H9 (cell line): Measurements from ENCODE around the gene ECSIT. TPM values are rescaled to one million over a fixed set of nuclear protein-coding genes. Genes with fewer than 3 reads are reported as not detected.

Experiments used
- DNase-seq: peaks from one replicate; pipeline ENCODE4 v3.0.0-alpha.2; 2017
- H2AFZ ChIP-seq: one replicate; pipeline ENCODE4 v1.6.1; 2013; ENCODE audit warnings: mild to moderate bottlenecking, low read length, control low read depth, moderate library complexity
- H2AK5ac ChIP-seq: 2 replicates; pipeline ENCODE4 v1.6.1; 2013; ENCODE audit warnings: low read length, control low read depth, mixed read lengths; ENCODE audit not compliant: insufficient read length
- H2BK120ac ChIP-seq: one replicate; pipeline ENCODE4 v1.6.1; 2013; ENCODE audit warnings: low read depth, mild to moderate bottlenecking, low read length, control low read depth, inconsistent platforms; ENCODE audit not compliant: poor library complexity, severe bottlenecking
- H2BK12ac ChIP-seq: 2 replicates; pipeline ENCODE4 v1.6.1; 2013; ENCODE audit warnings: low read length, control low read depth, mixed read lengths, low read depth; ENCODE audit not compliant: insufficient read length
- H2BK15ac ChIP-seq: 2 replicates; pipeline ENCODE4 v1.6.1; 2013; ENCODE audit warnings: low read depth, low read length, control low read depth
- H2BK20ac ChIP-seq: one replicate; pipeline ENCODE4 v1.6.1; 2013; ENCODE audit warnings: low read depth, mild to moderate bottlenecking, low read length, control low read depth, inconsistent platforms; ENCODE audit not compliant: poor library complexity, severe bottlenecking
- H2BK5ac ChIP-seq: 2 replicates; pipeline ENCODE4 v1.6.1; 2013; ENCODE audit warnings: low read length, control low read depth, mixed read lengths; ENCODE audit not compliant: insufficient read length
- H3K14ac ChIP-seq: 2 replicates; pipeline ENCODE4 v1.6.1; 2013; ENCODE audit warnings: low read length, control low read depth; ENCODE audit not compliant: insufficient read depth
- H3K18ac ChIP-seq: 2 replicates; pipeline ENCODE4 v1.6.1; 2013; ENCODE audit warnings: low read depth, mild to moderate bottlenecking, mixed read lengths, low read length, control low read depth; ENCODE audit not compliant: insufficient read length
- H3K23ac ChIP-seq: 2 replicates; pipeline ENCODE4 v1.6.1; 2013; ENCODE audit warnings: low read length, control low read depth, mixed read lengths, low read depth; ENCODE audit not compliant: insufficient read length
- H3K23me2 ChIP-seq: 2 replicates; pipeline ENCODE4 v1.6.1; 2013; ENCODE audit warnings: low read depth, mild to moderate bottlenecking, mixed read lengths, low read length, control low read depth; ENCODE audit not compliant: insufficient read length, poor library complexity, severe bottlenecking
- H3K27ac ChIP-seq: 2 replicates; pipeline ENCODE4 v1.5.1; 2013; ENCODE audit warnings: low read length, control low read depth, mixed read lengths, low read depth; ENCODE audit not compliant: insufficient read length
- H3K27me3 ChIP-seq: 2 replicates; pipeline ENCODE4 v1.6.1; 2013; ENCODE audit warnings: low read length, control low read depth, inconsistent platforms; ENCODE audit not compliant: insufficient read depth
- H3K4ac ChIP-seq: 2 replicates; pipeline ENCODE4 v1.6.1; 2013; ENCODE audit warnings: low read depth, mild to moderate bottlenecking, control low read depth, inconsistent platforms, low read length, moderate library complexity
- H3K4me1 ChIP-seq: 2 replicates; pipeline ENCODE4 v1.6.1; 2013; ENCODE audit warnings: low read length, control low read depth, inconsistent platforms; ENCODE audit not compliant: insufficient read depth
- H3K4me2 ChIP-seq: 2 replicates; pipeline ENCODE4 v1.6.1; 2013; ENCODE audit warnings: low read length, control low read depth, mixed read lengths; ENCODE audit not compliant: insufficient read length, insufficient read depth
- H3K56ac ChIP-seq: 2 replicates; pipeline ENCODE4 v1.6.1; 2013; ENCODE audit warnings: low read depth, mild to moderate bottlenecking, mixed read lengths, low read length, control low read depth; ENCODE audit not compliant: insufficient read length
- H3K79me1 ChIP-seq: 2 replicates; pipeline ENCODE4 v1.6.1; 2013; ENCODE audit warnings: low read depth, mild to moderate bottlenecking, moderate library complexity, low read length, control low read depth, inconsistent platforms; ENCODE audit not compliant: insufficient read depth, poor library complexity, severe bottlenecking
- H3K79me2 ChIP-seq: 2 replicates; pipeline ENCODE4 v1.6.1; 2013; ENCODE audit warnings: low read length, control low read depth, inconsistent platforms; ENCODE audit not compliant: insufficient read depth
- H3K9ac ChIP-seq: 2 replicates; pipeline ENCODE4 v1.6.1; 2013; ENCODE audit warnings: low read length, control low read depth, mixed read lengths; ENCODE audit not compliant: insufficient read length; ENCODE audit errors: extremely low read depth
- H3K9me3 ChIP-seq: one replicate; pipeline ENCODE4 v1.6.1; 2013; ENCODE audit warnings: low read depth, low read length, inconsistent platforms; ENCODE audit not compliant: control insufficient read depth
- H3T11ph ChIP-seq: one replicate; pipeline ENCODE4 v1.6.1; 2013; ENCODE audit warnings: mild to moderate bottlenecking, low read length, control low read depth, inconsistent platforms
- H4K20me1 ChIP-seq: one replicate; pipeline ENCODE4 v1.6.1; 2013; ENCODE audit not compliant: control insufficient read depth, insufficient read length, insufficient read depth
- H4K5ac ChIP-seq: 2 replicates; pipeline ENCODE4 v1.6.1; 2013; ENCODE audit warnings: low read depth, mild to moderate bottlenecking, mixed read lengths, low read length, control low read depth; ENCODE audit not compliant: insufficient read length
- H4K8ac ChIP-seq: replicated peaks from 2 replicates; pipeline ENCODE4 v1.6.1; 2013; ENCODE audit warnings: low read length, control low read depth, mixed read lengths, low read depth; ENCODE audit not compliant: insufficient read length
- H4K91ac ChIP-seq: 2 replicates; pipeline ENCODE4 v1.6.1; 2013; ENCODE audit warnings: low read depth, mild to moderate bottlenecking, moderate library complexity, mixed read lengths, low read length, control low read depth; ENCODE audit not compliant: insufficient read length
- H3K27ac Mint-ChIP-seq, 3 experiments: 2 replicates in 2 of 3; 3 replicates in 1 of 3; pipeline ENCODE4 v1.8.0; 2020 to 2021; ENCODE audit warnings: mixed read lengths in 3 of 3, mild to moderate bottlenecking in 1 of 3, moderate library complexity in 1 of 3
- H3K27me3 Mint-ChIP-seq: 2 replicates; pipeline ENCODE4 v1.8.0; 2021; ENCODE audit warnings: low read depth, mild to moderate bottlenecking, moderate library complexity, mixed read lengths
- H3K36me3 Mint-ChIP-seq, 3 experiments: 2 replicates in 2 of 3; 3 replicates in 1 of 3; pipeline ENCODE4 v1.8.0; 2020 to 2021; ENCODE audit warnings: low read depth in 3 of 3, mixed read lengths in 3 of 3; ENCODE audit not compliant: insufficient read depth in 1 of 3
- H3K4me1 Mint-ChIP-seq, 2 experiments: 2 replicates each; pipeline ENCODE4 v1.8.0; 2020; ENCODE audit warnings: mixed read lengths in 2 of 2
- H3K4me3 Mint-ChIP-seq, 2 experiments: 2 replicates in 1 of 2; 3 replicates in 1 of 2; pipeline ENCODE4 v1.8.0; 2020 to 2021; ENCODE audit warnings: mild to moderate bottlenecking in 2 of 2, mixed read lengths in 2 of 2, moderate library complexity in 1 of 2
- H3K9me3 Mint-ChIP-seq, 2 experiments: 2 replicates in 1 of 2; 3 replicates in 1 of 2; pipeline ENCODE4 v1.8.0; 2020; ENCODE audit warnings: mild to moderate bottlenecking in 2 of 2, mixed read lengths in 2 of 2, moderate library complexity in 1 of 2
- WGBS: extraction: QIAGEN DNeasy Blood & Tissue Kit; methylation state at CpG from one replicate; pipeline ENCODE4 v1.1.7; 2013; ENCODE audit warnings: missing lambda C conversion rate, low lambda C conversion rate, mixed read lengths; ENCODE audit not compliant: insufficient read length; ENCODE audit errors: extremely low coverage; 5-methylcytosine and 5-hydroxymethylcytosine counted together
- total RNA-seq: library from RNA; stranded (reverse); gene quantifications from 2 replicates; pipeline ENCODE4 v1.2.1, GENCODE V29; 2021
- TF ChIP-seq, protein P1 (sequence below): fragments of 200-600 bp; sonication (generic); conservative IDR thresholded peaks from 3 replicates; pipeline ENCODE4 v1.8.0; 2021; ENCODE audit warnings: antibody characterized with exemption, mild to moderate bottlenecking

The ECSIT gene
- total RNA-seq, 1 experiment from 2014 or later = 42.4 TPM

DNA sequence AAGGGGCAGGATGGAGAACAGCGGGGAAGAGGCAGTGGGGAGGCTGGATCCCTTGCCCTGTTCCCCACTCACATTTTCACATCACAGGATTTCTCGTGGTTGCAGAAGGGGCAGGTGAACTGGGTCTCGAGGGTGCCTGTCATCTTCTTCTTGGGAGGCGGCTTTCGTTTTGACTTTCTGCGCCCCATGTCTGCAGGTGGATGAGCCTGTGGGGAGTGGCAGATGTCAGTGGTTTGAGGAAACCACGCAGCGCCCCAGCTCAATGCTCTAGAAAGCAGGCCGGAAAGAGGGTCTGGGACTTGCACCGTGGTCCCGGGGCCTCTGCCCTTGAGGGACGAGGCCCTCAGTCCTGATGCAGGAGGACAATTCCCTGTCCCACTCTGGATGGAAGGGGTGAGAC is 25.2 kb upstream of the ECSIT start:
- Histone ChIP-seq H3T11ph (no peak overlapping the region), H3K79me2 (peaks cover 17% of the 10 kb centered on the region; the same call in 1 of the 2 replicates), H3K18ac (no peak overlapping the region), H2BK15ac (no peak overlapping the region), H3K4me1 (no peaks in the 10 kb centered on the region), H4K20me1 (no peaks in the 10 kb centered on the region), H3K79me1 (peaks cover 2% of the 10 kb centered on the region), H3K56ac (no peak overlapping the region), H3K9ac (no peak overlapping the region), H3K27ac (no peak overlapping the region), H3K23me2 (peaks cover 5% of the 10 kb centered on the region), H3K14ac (no peak overlapping the region), H2BK120ac (no peak overlapping the region), H4K91ac (no peak overlapping the region), H3K27me3 (no peaks in the 10 kb centered on the region), H3K4me2 (no peak overlapping the region), H3K4ac (no peak overlapping the region), H2BK12ac (no peak overlapping the region), H3K9me3 (no peaks in the 10 kb centered on the region), H3K23ac (no peak overlapping the region), H2AK5ac (no peak overlapping the region), H2BK5ac (no peak overlapping the region), H4K8ac (no peak overlapping the region), H4K5ac (no peak overlapping the region), H2BK20ac (no peak overlapping the region), H2AFZ (no peak overlapping the region)
- peaks cover 15 to 35% (median 29%) of the 10 kb centered on the region in 3 experiments; a peak in 6 of 7 replicates for H3K36me3 Mint-ChIP-seq
- TF ChIP-seq, protein P1, sequence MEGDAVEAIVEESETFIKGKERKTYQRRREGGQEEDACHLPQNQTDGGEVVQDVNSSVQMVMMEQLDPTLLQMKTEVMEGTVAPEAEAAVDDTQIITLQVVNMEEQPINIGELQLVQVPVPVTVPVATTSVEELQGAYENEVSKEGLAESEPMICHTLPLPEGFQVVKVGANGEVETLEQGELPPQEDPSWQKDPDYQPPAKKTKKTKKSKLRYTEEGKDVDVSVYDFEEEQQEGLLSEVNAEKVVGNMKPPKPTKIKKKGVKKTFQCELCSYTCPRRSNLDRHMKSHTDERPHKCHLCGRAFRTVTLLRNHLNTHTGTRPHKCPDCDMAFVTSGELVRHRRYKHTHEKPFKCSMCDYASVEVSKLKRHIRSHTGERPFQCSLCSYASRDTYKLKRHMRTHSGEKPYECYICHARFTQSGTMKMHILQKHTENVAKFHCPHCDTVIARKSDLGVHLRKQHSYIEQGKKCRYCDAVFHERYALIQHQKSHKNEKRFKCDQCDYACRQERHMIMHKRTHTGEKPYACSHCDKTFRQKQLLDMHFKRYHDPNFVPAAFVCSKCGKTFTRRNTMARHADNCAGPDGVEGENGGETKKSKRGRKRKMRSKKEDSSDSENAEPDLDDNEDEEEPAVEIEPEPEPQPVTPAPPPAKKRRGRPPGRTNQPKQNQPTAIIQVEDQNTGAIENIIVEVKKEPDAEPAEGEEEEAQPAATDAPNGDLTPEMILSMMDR = no peak
- H3K27ac Mint-ChIP-seq = peak overlapping the region in 2 of 3 experiments; percentile 29 to 44; a peak in 2 of 7 replicates
- peaks cover 0 to under 1% of the 10 kb centered on the region in 2 experiments; a peak in 1 of 5 replicates for H3K9me3 Mint-ChIP-seq
- WGBS = no CpG with 5 or more reads among the region's 12 CpGs
- H3K4me1 Mint-ChIP-seq = peaks cover 4 to 8% of the 10 kb centered on the region in 2 experiments
- no peak for DNase-seq
- H3K4me3 Mint-ChIP-seq = no peak overlapping the region
- no peaks in the 10 kb centered on the region; the same call in 1 of the 2 replicates for H3K27me3 Mint-ChIP-seq
